HepG2 (cell line): ENCODE results near the gene MIA3. TPM values are rescaled to one million over a fixed set of nuclear protein-coding genes. Genes with fewer than 3 reads are reported as not detected.

Experiments used
- ATAC-seq: fragments of 200-7000 bp; cut with Tn5 transposase; 3 replicates; pipeline ENCODE4 v1.9.1; 2020; ENCODE audit warnings: mild to moderate bottlenecking, moderate library complexity
- BruUV-seq: library from RNA; stranded (reverse); fragments of 400-500 nt; replicated peaks from 2 replicates; lab custom pipeline; 2021; lab: Mats Ljungman, UMichigan
- CTCF ChIA-PET: fragments of 300-600 bp; formaldehyde crosslinking; extraction: SDS; loops from one replicate; lab custom pipeline; 2021; ENCODE audit warnings: low total read pairs, inconsistent platforms, low intra/inter-chr PET ratio; lab: Yijun Ruan, JAX
- POLR2A ChIA-PET: fragments of 350-600 bp; sonication (Branson Sonifier 250); formaldehyde crosslinking; loops from one replicate; lab custom pipeline; 2020; ENCODE audit warnings: antibody characterized with exemption, inconsistent platforms; lab: Yijun Ruan, JAX
- DNase-seq: peaks from one replicate; pipeline ENCODE4 v3.0.0-alpha.2; 2015; ENCODE audit warnings: low spot score
- FAIRE-seq: peaks from 3 replicates; lab custom pipeline; 2011; peaks lifted over from hg19 to GRCh38; lab: Jason Lieb, UNC
- H2AFZ ChIP-seq: one replicate; pipeline ENCODE4 v1.6.1; 2011; ENCODE audit warnings: low read length, inconsistent platforms
- H3K27ac ChIP-seq: fragments of 300-600 bp; 3 replicates; pipeline ENCODE4 v1.8.0; 2011; ENCODE audit warnings: mixed run types, mild to moderate bottlenecking, mixed read lengths, low read length, inconsistent platforms; ENCODE audit not compliant: insufficient read depth; ENCODE audit errors: extremely low read length
- H3K27me3 ChIP-seq, 2 experiments: fragments of 200-600 bp in 1 of 2; 2 replicates in 1 of 2; 3 replicates in 1 of 2; pipeline versions ENCODE4 v1.6.0 to v1.8.0; 2011; ENCODE audit warnings: low read length in 2 of 2, mild to moderate bottlenecking in 2 of 2, moderate library complexity in 2 of 2, inconsistent platforms in 1 of 2; ENCODE audit not compliant: insufficient read depth in 2 of 2, control insufficient read depth in 1 of 2
- H3K36me3 ChIP-seq, 2 experiments: fragments of 200-600 bp in 1 of 2; replicated peaks in 1 of 2; 2 replicates in 1 of 2; 3 replicates in 1 of 2; pipeline versions ENCODE4 v1.5.1 to v1.8.0; 2011; ENCODE audit warnings: low read length in 2 of 2, inconsistent platforms in 1 of 2; ENCODE audit not compliant: insufficient read depth in 2 of 2, control insufficient read depth in 1 of 2
- H3K4me1 ChIP-seq: 2 replicates; pipeline ENCODE4 v1.5.1; 2012; ENCODE audit warnings: low read length, inconsistent platforms; ENCODE audit not compliant: insufficient read depth
- H3K4me2 ChIP-seq: 2 replicates; pipeline ENCODE4 v1.6.0; 2011; ENCODE audit warnings: low read depth, low read length, inconsistent platforms
- H3K4me3 ChIP-seq, 3 experiments: fragments of 200-600 bp in 1 of 3; sonication (generic), shearing (Covaris generic) in 1 of 3; replicated peaks in 1 of 3; 2 replicates each; pipeline ENCODE4 v1.5.1; 2011 to 2016; ENCODE audit warnings: low read length in 3 of 3, inconsistent platforms in 2 of 3, low read depth in 2 of 3, mild to moderate bottlenecking in 2 of 3, control low read depth in 1 of 3, mixed read lengths in 1 of 3; ENCODE audit not compliant: insufficient read depth in 1 of 3
- H3K79me2 ChIP-seq: one replicate; pipeline ENCODE4 v1.6.1; 2011; ENCODE audit warnings: low read length, inconsistent platforms; ENCODE audit not compliant: insufficient read depth
- H3K9ac ChIP-seq: 2 replicates; pipeline ENCODE4 v1.6.0; 2011; ENCODE audit warnings: mild to moderate bottlenecking, low read depth, low read length, inconsistent platforms; ENCODE audit not compliant: insufficient read depth
- H3K9me3 ChIP-seq: 2 replicates; pipeline ENCODE4 v1.5.1; 2012; ENCODE audit warnings: mild to moderate bottlenecking, low read length
- H4K20me1 ChIP-seq: 2 replicates; pipeline ENCODE4 v1.6.0; 2011; ENCODE audit warnings: inconsistent platforms, mild to moderate bottlenecking, low read length, moderate library complexity; ENCODE audit not compliant: insufficient read depth
- CEBPG ChIP-seq: IDR thresholded peaks from 2 replicates; pipeline ENCODE4 v1.6.1; 2016
- ELF1 ChIP-seq: sonication (generic); formaldehyde crosslinking; IDR thresholded peaks from 2 replicates; pipeline ENCODE4 v1.4.0; 2020; ENCODE audit warnings: missing genetic modification reagents
- KDM6A ChIP-seq: IDR thresholded peaks from 2 replicates; pipeline ENCODE4 v1.6.1; 2016; ENCODE audit warnings: low read depth
- PAF1 ChIP-seq: IDR thresholded peaks from 2 replicates; pipeline ENCODE4 v1.6.1; 2016; ENCODE audit warnings: missing genetic modification reagents, missing compliant biosample characterization
- PRPF4 ChIP-seq: fragments of 200-400 bp; formaldehyde crosslinking; IDR thresholded peaks from 2 replicates; pipeline ENCODE4 v1.6.1; 2016; ENCODE audit warnings: low read length, low read depth; ENCODE audit not compliant: poor library complexity, severe bottlenecking
- REXO4 ChIP-seq: sonication (generic); formaldehyde crosslinking; IDR thresholded peaks from 2 replicates; pipeline ENCODE4 v1.8.0; 2022; ENCODE audit warnings: missing genetic modification reagents, mild to moderate bottlenecking, borderline replicate concordance
- SNAPC2 ChIP-seq: sonication (generic); formaldehyde crosslinking; IDR thresholded peaks from 2 replicates; pipeline ENCODE4 v1.8.1; 2022; ENCODE audit warnings: mild to moderate bottlenecking, missing genetic modification reagents
- SP140L ChIP-seq: sonication (generic); formaldehyde crosslinking; IDR thresholded peaks from 2 replicates; pipeline ENCODE4 v1.4.0; 2020; ENCODE audit warnings: missing genetic modification reagents, borderline replicate concordance
- SRY ChIP-seq: sonication (generic); formaldehyde crosslinking; IDR thresholded peaks from 2 replicates; pipeline ENCODE4 v1.8.0; 2022; ENCODE audit warnings: mild to moderate bottlenecking, missing genetic modification reagents
- THAP8 ChIP-seq: sonication (generic); formaldehyde crosslinking; IDR thresholded peaks from 2 replicates; pipeline ENCODE4 v1.5.1; 2020; ENCODE audit warnings: missing genetic modification reagents, mild to moderate bottlenecking, borderline replicate concordance
- ZNF451 ChIP-seq: sonication (generic); formaldehyde crosslinking; IDR thresholded peaks from 2 replicates; pipeline ENCODE4 v1.5.0; 2020; ENCODE audit warnings: mild to moderate bottlenecking, missing genetic modification reagents
- ZNF782 ChIP-seq: sonication (generic); formaldehyde crosslinking; IDR thresholded peaks from 2 replicates; pipeline ENCODE4 v1.4.0; 2020; ENCODE audit warnings: missing genetic modification reagents, mild to moderate bottlenecking, borderline replicate concordance
- ZSCAN25 ChIP-seq: sonication (generic); formaldehyde crosslinking; IDR thresholded peaks from 2 replicates; pipeline ENCODE4 v1.8.0; 2022; ENCODE audit warnings: mild to moderate bottlenecking, missing genetic modification reagents
- WGBS: methylation state at CpG from one replicate; pipeline ENCODE4 v1.1.6; 2017; ENCODE audit warnings: low lambda C conversion rate; 5-methylcytosine and 5-hydroxymethylcytosine counted together
- in situ Hi-C: cut with HindIII; loops from 2 replicates; pipeline ENCODE4 v1.10.0; 2017; ENCODE audit warnings: low pct_unique_long_range_greater_than_20kb; ENCODE audit not compliant: extremely low pct_ligation_motif_present
- intact Hi-C: fragments of 100-400 bp; cut with micrococcal nuclease; formaldehyde crosslinking; loops from one replicate; pipeline ENCODE4 v1.10.0; 2022; ENCODE audit not compliant: unreplicated experiment
- polyA plus RNA-seq, 8 experiments: library from polyadenylated mRNA; depleted of rRNA in 3 of 8; stranded (reverse) in 7 of 8; unstranded in 1 of 8; fragments of >200 nt; fragmentation: Illumina TruSeq in 4 of 8; extraction: Trizol in 4 of 8; gene quantifications; 2 replicates each; pipeline versions ENCODE4 v1.2.1 to v1.2.3, GENCODE V29; 2011 to 2016; ENCODE audit warnings: low read depth in 4 of 8, missing spikeins in 1 of 8, mixed read lengths in 1 of 8; ENCODE audit not compliant: insufficient read depth in 1 of 8
- total RNA-seq, 5 experiments: library from RNA; depleted of rRNA; stranded (reverse); fragments of >200 nt; fragmentation: Illumina TruSeq; extraction: Trizol; gene quantifications; 2 replicates each; pipeline ENCODE4 v1.2.3, GENCODE V29; 2016; ENCODE audit warnings: low read depth in 1 of 5
- TF ChIP-seq, protein P1 (sequence below): sonication (generic); formaldehyde crosslinking; IDR thresholded peaks from 2 replicates; pipeline ENCODE4 v1.4.0; 2020; ENCODE audit warnings: mild to moderate bottlenecking, missing genetic modification reagents

Gene MIA3
- total and polyA plus RNA-seq, 2 of the 13 experiments (the other 11 are each of a cell fraction or from before 2014, with no cell fraction given): 45.6 to 48.7 TPM

GRCh38 chr1:222697826-222698225 is 79.9 kb downstream of the MIA3 start:
- Histone ChIP-seq H4K20me1 (no peaks in the 10 kb centered on the region), H3K27ac (no peak overlapping the region), H3K4me3 (no peak overlapping the region), H3K4me2 (no peak overlapping the region), H3K79me2 (peaks cover 2% of the 10 kb centered on the region), H3K36me3 (peaks cover 0 to 19% of the 10 kb centered on the region in 2 experiments; a peak in 1 of 5 replicates), H3K4me1 (no peaks in the 10 kb centered on the region), H2AFZ (no peak overlapping the region), H3K27me3 (no peaks in the 10 kb centered on the region), H3K9me3 (no peaks in the 10 kb centered on the region), H3K9ac (no peak overlapping the region)
- ATAC-seq (no peak), FAIRE-seq (no peak), DNase-seq (no peak)
- BruUV-seq: no TSS peak
- TF ChIP-seq ZSCAN25 (CRISPR knock-in tag) (no peak), ZNF451 (CRISPR knock-in tag) (no peak), PRPF4 (no peak), PAF1 (CRISPR knock-in tag) (no peak), SRY (CRISPR knock-in tag) (no peak), REXO4 (CRISPR knock-in tag) (no peak), SP140L (no peak), CEBPG (CRISPR knock-in tag) (no peak), ZNF782 (CRISPR knock-in tag) (no peak), KDM6A (CRISPR knock-in tag) (no peak), SNAPC2 (no peak), THAP8 (CRISPR knock-in tag) (no peak), ELF1 (CRISPR knock-in tag) (no peak)
- TF ChIP-seq, protein P1, sequence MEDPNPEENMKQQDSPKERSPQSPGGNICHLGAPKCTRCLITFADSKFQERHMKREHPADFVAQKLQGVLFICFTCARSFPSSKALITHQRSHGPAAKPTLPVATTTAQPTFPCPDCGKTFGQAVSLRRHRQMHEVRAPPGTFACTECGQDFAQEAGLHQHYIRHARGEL (CRISPR knock-in tag): no peak
- CTCF ChIA-PET: no interaction called here
- POLR2A ChIA-PET: no interaction called here
- intact Hi-C loops (no loop called here), in situ Hi-C loops (no loop called here)
- 90% methylated on average over 2 of the region's 2 CpGs for WGBS
